Fibroblast of peridontal ligament (primary cell): ENCODE measurements around the gene RABEP1.
A peak's percentile ranks its signal among the peaks of the same experiment; 100 is the strongest.
"Not testable (repeated sequence)": the region's sequence is repeated elsewhere in the genome, so short reads cannot be mapped to it uniquely, and the experiment has no call there.

Source experiments
- DNase-seq: peaks from one replicate; pipeline ENCODE4 v3.0.0-alpha.2; 2010; ENCODE audit errors: extremely low read depth

RABEP1 gene, protein sequence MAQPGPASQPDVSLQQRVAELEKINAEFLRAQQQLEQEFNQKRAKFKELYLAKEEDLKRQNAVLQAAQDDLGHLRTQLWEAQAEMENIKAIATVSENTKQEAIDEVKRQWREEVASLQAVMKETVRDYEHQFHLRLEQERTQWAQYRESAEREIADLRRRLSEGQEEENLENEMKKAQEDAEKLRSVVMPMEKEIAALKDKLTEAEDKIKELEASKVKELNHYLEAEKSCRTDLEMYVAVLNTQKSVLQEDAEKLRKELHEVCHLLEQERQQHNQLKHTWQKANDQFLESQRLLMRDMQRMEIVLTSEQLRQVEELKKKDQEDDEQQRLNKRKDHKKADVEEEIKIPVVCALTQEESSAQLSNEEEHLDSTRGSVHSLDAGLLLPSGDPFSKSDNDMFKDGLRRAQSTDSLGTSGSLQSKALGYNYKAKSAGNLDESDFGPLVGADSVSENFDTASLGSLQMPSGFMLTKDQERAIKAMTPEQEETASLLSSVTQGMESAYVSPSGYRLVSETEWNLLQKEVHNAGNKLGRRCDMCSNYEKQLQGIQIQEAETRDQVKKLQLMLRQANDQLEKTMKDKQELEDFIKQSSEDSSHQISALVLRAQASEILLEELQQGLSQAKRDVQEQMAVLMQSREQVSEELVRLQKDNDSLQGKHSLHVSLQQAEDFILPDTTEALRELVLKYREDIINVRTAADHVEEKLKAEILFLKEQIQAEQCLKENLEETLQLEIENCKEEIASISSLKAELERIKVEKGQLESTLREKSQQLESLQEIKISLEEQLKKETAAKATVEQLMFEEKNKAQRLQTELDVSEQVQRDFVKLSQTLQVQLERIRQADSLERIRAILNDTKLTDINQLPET

DNA sequence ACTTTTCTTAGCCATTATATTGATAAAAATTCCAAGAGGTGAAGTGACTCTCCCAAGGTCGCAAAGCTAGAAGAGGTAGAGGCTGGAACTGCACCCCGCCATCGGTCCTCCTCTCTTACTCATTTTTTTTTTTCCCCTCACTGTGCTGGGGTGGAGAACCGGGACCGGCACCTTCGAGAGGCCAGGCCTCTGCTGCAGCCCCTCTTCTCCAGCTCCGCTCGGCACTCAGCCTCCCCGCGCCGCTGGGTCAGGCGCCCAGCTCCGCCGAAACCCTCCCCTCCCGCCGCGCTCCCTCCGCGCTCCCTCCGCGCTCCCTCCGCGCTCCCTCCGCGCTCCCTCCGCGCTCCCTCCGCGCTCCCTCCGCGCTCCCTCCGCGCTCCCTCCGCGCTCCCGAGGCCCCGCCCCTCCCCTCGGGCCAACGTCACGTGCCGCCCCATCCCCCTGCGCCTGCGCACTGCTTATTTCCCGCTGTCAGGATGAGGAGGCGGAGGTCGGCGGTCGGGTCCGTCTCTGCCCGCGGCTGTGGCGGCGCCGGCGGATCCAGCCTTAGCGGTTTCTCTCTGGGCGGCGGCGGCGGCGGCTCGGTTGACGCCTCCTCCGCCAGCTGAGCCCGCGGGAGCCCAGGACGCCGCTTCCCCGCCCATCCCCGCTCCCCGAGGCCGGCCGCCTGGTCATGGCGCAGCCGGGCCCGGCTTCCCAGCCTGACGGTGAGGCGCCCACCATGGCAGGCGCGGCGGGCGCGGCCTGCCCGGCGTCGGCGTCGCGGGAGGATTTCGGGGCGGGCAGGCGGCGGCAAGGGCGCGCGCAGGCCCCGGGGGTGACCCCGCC, at the start of gene RABEP1:
Gene RABEP1 (plus strand): TSS at position 471 of the 828 bp plus-strand sequence. CDS start 203 bp downstream, at position 674.
- peak; percentile 80 for DNase-seq

DNA sequence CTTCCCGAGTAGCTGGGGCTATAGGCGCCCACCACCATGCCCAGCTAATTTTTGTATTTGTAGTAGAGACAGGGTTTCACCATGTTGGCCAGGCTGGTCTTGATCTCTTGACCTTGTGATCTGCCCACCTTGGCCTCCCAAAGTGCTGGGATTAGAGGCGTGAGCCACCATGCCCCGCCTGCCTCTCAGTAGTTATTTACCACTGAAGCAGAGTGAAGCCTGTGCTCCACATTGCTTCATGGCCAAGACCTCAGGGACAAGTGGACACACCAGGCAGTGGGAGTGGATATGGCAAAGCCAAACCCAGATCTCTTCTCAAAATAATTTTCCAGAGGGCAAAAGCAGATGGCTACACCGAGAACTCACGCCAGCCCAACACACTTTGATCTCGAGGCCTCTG, 48.6 kb upstream of the RABEP1 start:
- DNase-seq, result not testable (repeated sequence)

DNA sequence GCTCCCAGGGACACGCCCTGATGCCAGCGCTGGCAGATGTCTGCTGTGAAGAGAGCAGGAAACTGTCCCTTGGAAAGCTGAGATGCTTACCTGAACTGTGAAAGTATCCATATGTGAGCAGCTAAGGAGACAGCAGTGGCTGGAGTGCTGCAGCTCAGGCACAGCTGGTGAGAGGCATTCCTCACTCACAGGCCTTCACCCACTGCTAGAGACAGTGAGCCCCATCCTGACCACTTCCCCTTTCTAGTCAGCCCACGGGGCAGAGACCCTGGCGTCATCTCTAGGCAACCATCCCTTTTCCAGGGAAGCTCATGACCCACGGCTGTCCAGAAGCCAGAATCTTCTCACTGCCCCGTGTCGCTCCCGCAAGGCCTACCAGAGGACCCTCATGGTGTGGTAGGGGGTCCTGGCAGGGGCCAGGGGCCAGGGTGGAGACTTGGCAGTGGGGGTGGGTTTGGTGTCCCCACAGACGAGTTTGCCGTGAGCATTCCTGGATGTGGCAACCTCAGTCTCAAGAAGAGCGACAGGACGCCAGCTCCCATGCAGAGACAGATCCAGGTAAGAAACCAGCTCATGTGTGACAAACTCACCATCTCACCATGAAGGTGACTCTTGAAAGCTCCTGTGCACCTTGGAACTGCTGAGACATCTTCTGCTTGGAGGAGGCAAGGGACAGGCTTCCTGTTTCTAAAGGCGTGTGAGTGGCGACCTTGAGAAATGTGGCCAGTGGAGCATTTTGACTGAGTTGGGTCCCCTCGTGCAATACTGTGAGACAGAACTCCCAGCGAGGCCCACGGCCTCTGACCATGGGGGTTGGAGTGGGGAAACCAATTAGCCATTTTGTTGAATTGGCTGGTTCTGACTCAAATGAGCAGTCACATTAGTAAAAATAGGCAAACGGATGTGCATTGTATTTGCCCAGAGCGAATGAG, 47.2 kb upstream of the RABEP1 start, which contains the start of gene SCIMP:
Gene SCIMP (minus strand): TSS at position 216 of the 932 bp plus-strand sequence. CDS start 105 bp downstream, at position 111.
- DNase-seq, result no peak

DNA sequence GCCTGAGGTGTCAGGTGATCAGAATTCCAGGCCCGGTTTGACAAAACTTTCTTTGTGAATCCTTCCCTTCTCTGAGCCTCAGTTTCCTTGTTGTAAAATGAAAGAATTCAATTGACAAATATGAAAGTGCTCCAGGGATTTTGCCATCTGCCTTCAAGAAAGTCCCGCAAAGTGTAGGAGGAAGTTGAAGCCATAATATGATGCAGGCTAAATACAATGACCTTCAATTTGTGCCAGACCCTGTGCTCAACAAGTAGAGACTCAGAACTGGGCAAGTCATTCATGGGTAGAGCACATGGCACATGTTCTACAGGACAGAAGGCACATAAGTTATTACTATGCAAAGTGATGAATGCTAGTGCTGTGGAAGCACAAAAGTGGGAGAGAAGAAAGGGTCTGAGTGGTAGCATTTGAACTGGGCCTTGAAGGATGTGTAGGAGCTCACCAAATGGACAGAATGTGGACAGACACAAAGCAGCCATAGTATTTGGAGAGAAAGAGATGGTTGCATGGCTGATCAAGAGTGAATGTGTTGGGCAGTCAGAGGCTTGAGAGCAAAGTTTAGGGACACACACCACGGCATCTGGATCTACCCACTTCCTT, 45.0 kb upstream of the RABEP1 start:
- DNase-seq, result no peak

DNA sequence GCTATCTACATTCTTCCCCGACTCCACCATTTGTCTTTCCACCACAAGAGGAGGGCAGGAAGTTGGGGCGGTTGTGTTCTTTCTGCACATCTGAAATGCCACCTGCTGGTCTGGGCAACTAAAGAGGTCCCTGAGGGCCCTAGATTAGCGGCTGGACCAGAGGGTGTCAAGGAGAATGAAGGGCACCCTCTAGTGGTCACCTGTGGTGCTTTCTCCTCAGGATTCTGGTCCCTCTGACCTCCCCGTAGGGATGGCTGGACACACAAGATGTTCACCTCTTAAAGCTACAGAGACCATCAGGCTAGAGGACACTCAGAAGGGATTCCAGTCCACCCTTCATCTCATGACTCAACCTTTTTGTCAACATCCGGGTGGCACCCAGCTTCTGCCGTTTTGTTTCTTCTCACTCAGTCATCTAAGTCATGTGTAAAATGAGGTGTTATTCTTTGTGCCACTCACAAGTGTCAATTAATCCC, 44.5 kb upstream of the RABEP1 start:
- peak; percentile 42 for DNase-seq

DNA sequence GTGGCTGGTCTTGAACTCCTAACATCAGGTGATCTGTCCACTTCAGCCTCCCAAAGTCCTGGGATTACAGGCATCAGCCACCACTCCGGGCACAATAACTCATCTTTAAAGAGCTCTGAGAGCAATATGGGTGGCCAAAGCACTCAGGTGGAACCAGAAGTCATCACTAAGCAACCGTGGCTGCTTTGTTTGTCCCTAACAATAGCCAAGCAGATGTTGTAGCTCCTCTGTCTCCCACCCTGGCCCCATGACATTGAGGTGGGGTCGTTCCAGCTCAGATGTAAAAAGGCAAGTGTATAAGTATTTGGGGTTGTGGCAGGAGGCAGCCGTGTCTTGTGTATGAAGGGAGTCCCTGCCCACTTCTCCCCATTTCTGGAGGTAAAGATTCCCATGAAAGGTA, 43.8 kb upstream of the RABEP1 start:
- no peak for DNase-seq

DNA sequence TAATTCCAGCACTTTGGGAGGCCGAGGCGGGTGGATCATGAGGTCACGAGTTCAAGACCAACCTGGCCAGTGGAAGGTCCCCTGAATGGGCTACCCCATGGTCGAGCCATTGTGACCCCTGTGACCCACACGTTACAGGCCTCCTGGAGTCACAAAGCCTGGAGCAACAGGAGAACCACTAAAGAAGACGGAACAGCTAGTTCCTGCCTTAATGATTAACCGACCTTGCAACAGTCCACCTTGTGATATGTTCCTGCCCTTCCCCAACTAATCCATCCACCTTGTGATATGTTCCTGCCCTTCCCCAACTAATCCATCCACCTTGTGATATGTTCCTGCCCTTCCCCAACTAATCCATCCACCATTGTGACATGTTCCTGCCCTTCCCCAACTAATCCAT, 42.3 kb upstream of the RABEP1 start:
- not testable (repeated sequence) for DNase-seq

DNA sequence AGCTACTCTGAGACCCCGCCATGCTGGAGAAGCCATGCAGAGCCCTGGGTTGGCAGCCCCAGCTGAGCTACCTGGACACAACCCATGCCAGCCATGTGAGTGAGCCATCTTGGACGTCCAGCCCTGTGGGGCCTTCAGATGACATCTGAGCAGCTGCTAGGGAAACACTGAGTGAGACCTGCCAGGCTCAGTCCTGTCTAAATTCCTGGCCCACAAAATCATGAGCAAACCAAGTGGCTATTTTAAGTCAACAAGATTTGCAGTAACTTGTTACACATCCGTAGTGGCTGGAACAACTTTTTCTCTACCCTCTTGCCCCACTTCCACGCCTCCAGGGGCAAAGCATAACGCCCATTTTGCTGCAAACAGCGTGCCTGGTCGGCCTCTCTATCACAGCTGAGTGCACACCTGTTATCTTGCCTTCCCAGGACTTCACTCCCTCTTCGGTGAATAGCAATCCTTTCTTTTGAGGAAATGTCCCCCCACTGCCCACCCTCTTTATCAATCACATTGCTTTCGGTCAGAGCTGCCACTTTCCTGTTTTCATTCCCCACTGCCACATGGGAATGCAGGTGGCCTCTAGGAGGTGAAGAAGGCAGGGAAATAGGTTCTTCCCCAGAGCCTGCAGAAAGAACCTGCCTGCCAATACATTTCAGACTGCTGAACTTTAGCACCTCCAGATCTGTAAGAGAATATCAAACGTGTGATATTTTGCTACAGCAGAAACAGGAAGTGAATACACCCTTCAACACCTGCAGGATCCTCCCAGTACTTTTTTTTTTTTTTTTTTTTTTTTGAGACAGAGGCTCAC, 40.0 kb upstream of the RABEP1 start:
- no peak for DNase-seq

DNA sequence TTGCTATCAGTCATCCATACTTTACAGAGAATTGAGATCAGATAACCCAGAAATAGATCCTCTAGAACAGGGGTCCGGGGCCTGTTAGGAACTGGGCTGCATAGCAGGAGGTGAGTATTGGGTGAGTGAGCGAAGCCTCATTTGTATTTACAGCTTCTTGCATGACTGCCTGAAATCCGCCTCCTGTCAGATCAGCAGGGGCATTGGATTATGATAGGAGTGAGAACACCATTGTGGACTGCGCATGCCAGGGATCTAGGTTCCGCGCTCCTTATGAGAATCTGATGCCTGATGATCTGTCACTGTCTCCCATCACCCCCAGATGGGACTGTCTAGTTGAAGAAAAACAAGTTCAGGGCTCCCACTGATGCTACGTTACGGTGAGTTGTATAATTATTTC, 34.5 kb upstream of the RABEP1 start:
- no peak for DNase-seq

DNA sequence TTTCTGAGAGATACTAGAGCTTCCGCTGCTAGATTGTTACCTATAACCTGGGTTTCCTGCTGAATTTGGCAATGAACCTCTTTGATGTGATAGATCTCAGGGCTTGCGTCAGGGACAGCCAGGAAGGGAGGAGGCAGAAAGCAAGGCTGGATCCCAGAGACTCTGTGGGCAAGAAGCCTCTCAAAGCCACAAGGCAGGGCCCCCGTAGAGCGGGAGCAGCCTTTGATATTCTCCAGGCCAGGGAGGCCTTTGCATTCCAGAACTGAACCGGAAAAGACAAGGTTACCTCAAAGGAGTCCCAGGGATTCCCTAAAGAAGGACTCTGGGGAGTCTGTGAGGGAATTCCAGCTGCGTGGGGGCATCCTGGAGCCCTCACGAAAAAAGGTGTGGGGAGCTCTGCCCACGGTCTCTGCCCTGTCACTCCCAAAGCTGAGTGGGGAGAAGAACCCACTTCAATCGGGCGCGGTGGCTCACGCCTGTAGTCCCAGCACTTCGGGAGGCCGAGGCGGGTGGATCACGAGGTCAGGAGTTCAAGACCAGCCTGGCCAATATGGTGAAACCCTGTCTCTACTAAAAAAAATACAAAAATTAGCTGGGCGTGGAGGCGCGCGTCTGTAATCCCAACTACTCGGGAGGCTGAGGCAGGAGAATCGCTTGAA, 33.1 kb upstream of the RABEP1 start:
- no peak for DNase-seq

DNA sequence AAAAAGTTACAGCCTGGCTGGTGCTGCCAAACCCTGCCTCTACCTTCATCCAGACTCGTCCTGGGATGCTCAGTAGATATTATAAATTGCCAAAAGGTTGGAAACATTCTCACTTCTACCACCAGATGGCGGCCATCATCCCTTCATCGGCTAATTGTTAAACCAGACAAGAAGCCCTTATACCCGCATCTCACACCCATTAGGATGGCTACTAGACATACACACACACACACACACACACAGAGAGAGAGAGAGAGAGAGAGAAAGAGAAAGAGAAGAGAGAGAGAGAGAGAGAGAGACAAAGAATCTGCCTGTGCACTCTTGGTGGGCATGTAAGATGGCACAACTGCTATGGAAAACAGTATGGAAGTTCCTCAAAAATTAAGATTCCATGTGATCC, 32.5 kb upstream of the RABEP1 start:
- DNase-seq, result peak; percentile 86

DNA sequence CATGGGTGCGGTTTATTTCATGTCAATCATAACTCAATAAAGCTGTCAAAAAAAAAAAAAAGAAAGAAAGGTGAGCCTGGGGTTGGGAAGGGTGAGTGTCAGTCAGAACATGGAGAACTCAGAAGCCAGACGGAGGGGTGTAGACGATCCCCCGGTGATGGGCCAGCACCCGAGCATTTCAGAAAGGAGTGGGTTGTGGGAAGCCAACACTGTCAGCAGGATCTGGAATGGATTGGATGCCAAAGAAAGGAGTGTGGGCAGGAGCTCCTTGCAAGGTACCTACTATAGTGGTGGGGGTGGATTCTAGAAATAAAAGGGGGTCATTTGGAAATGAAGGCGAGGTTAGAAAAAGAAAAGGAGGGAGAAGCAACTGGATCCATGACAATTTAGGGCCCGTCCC, 27.7 kb upstream of the RABEP1 start:
- DNase-seq, result no peak

DNA sequence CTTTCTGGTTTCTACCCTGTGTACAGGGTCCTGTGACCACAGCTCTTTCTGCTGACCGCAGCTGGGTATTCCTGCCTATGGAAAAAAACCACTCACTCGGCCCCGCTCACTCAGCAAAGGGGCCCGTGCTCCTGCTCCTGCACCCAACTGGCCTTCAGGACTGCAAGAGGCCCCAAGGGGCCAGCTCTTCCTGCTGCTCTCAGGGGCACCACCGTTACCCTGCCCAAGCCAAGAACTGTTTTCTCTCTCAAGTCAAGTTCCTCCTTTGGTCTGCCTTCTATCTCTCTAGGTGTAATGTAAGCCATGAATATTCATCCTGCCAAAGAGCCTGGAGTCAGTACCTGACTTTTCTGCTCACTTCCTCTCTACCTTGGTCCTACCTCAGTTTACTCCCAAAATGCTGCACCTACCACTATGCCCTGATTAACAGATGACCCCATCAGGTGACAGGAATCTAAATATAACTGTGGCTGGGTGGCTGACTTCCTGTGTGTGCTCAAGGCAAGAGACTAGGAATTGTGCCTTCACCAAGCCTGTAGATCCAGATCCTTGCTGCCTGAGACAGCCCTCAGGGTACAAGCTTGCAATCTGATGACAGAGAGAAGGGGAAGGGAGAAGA, 27.1 kb upstream of the RABEP1 start:
- DNase-seq, result no peak

DNA sequence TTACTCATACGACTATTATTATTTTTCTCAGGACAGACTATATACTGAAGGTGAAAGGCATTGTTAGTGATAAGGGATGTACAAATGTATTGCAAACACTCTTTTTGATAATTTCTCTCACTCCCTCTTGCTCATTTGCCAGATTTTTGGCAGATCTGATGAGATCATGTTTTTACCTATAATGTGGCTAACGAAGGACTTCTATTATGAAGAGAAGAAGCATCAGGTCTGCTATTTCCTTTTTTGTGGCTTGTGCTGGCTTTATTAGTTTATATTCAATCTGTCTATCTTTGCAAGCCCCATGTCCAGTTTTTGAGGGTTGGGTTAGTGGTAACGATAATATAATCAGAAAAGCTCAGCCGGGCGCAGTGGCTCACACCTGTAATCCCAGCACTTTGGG, 25.0 kb upstream of the RABEP1 start:
- DNase-seq, result no peak

DNA sequence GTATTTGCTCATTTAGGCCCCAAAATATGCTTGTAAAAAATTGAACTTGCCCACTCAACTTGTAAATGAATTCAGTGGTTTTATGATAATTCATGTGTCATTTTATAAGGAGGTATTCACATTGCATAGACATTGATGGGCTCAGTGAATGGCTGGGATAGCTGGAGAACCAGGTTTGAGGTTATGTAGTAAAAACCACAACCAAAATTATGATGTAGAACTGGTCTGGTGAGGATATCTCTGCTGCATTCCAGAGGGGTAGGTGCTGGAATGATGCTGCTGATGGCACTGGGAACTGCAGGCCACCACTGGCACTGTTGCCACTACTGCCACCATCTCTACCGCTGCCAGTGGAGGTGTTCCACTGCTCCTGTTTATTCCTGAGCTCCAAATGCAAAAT, 21.5 kb upstream of the RABEP1 start:
- no peak for DNase-seq

DNA sequence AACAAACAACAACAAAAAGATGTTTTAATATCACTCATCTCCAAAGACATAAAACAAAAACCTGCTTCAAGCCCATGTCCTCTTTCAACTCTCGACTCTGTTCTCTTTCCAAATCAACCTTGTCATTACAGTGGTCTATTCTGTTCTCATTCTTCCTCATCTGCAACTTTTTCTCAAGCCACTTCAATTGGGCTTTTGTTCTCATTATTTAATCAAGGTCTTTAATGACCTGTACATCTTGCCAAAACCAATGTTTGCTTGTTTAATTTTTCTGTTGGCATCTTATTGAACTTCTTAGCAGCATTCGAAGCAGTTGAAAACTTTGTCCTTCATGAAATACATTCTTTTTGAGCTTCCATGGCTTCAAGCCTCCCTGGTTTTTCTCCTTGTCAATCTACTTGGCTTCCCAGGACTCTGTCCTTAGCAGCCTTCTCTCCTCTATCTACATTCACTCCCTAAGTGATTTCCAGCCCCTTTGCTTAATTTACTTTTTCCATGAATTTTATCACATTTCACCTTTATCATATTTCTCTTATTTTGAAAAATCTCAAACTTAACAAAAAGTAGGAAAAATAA, 19.6 kb upstream of the RABEP1 start:
- DNase-seq, result no peak

DNA sequence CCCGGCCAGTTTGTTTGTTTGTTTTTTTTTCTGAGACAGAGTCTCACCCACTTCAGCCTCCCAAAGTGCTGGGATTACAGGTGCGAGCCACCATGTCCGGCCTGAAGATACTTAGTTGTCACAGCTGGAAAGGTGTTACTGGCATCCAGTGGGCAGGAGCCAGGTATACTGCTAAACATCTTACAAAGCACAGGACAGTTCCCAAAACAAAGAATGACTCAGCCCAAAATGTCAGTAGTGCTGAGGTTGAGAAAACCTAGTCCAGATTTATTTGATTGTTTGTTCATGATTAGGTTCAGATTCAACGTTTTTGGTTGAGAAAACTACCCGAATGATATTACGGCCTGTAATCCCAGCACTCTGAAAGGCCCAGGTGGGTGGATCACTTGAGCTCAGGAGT, 18.6 kb upstream of the RABEP1 start:
- no peak for DNase-seq

DNA sequence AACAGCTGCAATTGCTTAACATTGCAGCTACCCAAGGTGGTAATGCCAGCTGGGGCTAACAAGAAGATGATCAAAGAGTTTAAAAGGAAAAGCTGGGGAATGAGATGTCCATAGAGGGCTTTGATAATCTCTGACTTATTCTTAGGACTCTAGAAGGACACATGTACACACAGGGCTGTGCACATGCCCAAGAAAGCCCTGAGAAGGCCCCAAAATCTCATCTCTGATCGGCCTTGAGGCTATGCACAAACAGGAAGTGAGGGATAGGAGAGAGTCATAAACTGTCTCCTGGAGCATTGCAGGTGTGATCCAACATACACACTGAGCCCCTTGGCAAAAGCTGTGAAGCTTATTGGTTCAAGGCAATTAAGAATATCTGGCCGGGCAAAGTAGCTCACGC, 17.2 kb upstream of the RABEP1 start:
- DNase-seq, result no peak
